AG10803 (cell line): ENCODE data around the gene ZNF107.

ENCODE experiments used
- DNase-seq: peaks from one replicate; pipeline ENCODE4 v3.0.0; 2010; ENCODE audit warnings: low read depth
- H3K4me3 ChIP-seq: 2 replicates; pipeline ENCODE4 v1.5.1; 2011; ENCODE audit warnings: mild to moderate bottlenecking, low read length, control low read depth
- CTCF ChIP-seq: conservative IDR thresholded peaks from 2 replicates; pipeline ENCODE4 v1.5.1; 2011; ENCODE audit warnings: mild to moderate bottlenecking, low read length, control low read depth, inconsistent platforms

Gene ZNF107

GRCh38 chr7:64665980-64666662 is at the start of gene ZNF107:
Gene ZNF107 (plus strand): TSS chr7:64666133. CDS start chr7:64666283, 150 bp downstream.
- DNase-seq: peak; percentile 93
- no peak for TF ChIP-seq CTCF
- H3K4me3 ChIP-seq: peak within 1 kb of the TSS; percentile 89

GRCh38 chr7:64618785-64619456 is 47.0 kb upstream of the ZNF107 start:
- no peak overlapping the region for H3K4me3 ChIP-seq
- peak; percentile 39 for DNase-seq

DNA sequence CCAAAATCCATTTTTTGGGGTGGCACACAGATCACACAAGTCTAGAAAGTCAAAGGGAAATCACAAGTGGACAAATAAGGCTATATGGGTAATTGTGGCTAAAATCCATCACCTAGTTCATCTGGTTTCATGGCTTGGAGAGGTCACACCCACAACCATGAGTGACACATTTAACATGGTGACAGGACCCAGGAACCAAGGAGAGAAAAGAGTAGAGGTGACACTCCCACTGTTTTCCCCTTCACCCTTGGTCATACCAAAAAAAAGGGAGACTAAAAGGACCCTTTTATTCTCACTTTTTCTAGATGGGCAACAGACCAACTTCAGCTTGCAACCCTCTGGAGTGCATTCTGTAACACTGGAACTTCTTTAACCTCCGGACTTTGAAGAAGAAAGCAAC is 46.2 kb upstream of the ZNF107 start:
- no peak for TF ChIP-seq CTCF
- no peak overlapping the region for H3K4me3 ChIP-seq
- DNase-seq: no peak

More at GRCh38 chr7:64618785-64619456, 47.0 kb upstream of the ZNF107 start:
- TF ChIP-seq CTCF: peak; percentile 50

- no peak overlapping the region for H3K4me3 ChIP-seq
- no peak for TF ChIP-seq CTCF
- DNase-seq: no peak
Observed at GRCh38 chr7:64621656-64622055, 44.3 kb upstream of the ZNF107 start.

DNA sequence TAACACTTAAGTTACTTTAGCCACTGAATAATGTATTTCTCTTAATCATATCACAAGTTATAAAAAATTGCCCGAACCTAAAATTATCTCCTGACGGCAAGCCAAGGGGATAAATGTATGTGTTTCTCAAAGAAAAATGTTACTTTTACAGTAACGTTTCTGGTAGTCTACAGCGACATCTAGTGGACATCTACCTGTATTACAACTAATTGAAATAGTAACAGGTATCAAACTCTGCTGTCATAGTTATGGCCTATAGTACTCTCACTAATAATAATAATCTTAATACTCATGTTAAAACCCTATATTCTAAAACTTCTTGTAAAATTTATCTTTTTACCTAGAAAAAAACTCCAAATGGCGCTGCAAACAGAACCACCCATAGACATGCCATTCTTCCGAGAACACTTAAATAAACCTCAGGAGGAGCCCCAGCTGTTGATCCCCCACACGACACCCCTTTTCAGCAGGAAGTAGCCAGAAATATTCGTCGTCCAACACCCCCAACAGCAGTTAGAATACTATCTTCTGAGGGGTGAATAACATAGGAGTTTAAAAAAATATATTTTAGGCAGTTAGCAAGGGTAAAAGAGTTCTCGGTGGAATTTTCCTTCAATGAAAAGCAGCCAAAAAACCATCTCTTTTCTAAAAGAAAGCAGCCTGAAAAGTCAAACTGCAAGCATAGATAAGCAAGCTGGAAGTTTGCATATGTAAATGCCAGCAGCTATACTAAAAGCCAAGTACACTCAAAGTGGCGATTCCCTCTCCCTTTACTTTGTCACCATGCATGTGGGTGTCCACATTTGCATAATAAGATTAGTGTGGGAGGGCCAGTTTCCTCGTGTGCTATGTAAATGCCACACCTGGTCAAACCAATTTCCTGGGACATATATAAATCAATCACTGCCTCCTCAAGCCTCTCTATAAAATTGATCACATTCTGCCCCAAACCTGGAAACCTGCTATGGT is 40.5 kb upstream of the ZNF107 start:
- peak; percentile 44 for TF ChIP-seq CTCF
- H3K4me3 ChIP-seq: no peak overlapping the region
- DNase-seq: no peak

DNA sequence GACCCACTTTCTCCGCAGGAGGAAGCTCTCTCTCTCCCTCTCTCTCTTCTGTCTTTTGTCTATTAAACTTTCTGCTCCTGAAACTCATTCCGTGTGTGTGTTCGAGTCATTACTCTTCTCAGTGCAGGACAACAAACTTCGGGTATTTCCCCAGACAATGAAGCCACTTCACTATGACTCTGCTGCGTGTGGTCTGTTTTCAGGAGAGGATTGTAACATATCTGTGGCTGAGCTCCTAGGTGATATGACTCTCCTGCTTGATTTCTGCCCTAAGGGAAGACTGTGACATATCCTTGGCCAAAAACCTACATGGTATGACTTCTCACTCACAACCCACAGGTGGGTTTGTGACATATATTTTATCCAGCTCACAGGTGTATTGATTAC is 39.9 kb upstream of the ZNF107 start:
- TF ChIP-seq CTCF: no peak
- H3K4me3 ChIP-seq: no peak overlapping the region
- DNase-seq: no peak
